ENCODE data around the gene EGF. TPM values are rescaled to one million over a fixed set of nuclear protein-coding genes. Genes with fewer than 3 reads are reported as not detected.
A peak's percentile ranks its signal among the peaks of the same experiment; 100 is the strongest.

Gene EGF
- total RNA-seq, 3 donors from 2014 or later: 1.6 to 2.6 (median 2.5) TPM

DNA sequence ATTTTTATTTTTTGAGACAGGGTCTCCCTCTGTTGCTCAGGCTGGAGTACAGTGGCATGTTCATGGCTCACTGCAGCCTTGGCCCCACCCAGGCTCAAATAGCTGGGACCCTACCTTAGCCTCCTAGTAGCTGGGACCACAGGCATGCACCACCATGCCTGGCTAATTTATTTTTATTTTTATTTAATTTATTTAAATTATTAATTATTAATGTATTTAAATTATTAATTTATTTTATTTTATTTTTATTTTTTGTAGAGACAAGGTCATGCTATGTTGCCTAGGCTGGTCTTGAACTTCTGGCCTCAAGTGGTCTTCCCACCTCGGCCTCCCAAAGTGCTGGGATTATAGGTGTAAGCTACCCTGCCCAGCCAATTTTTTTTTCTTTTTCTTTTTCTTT is 69.3 kb downstream of the EGF start:
- DNase-seq: no peak
- no peaks in the 10 kb centered on the region for H3K9me3 ChIP-seq
- no peak for ATAC-seq
- TF ChIP-seq CTCF (IDR thresholded peaks at IDR 0.05): no peak
- H3K36me3 ChIP-seq (ENCODE audit: low read depth): no peaks in the 10 kb centered on the region
- intact Hi-C loops (cut with DNase I, micrococcal nuclease): no loop called here
- H3K4me1 ChIP-seq (ENCODE audit: low read depth): no peaks in the 10 kb centered on the region
- H3K4me3 ChIP-seq: no peak overlapping the region

GRCh38 chr4:109982521-109982920 is 69.8 kb downstream of the EGF start:
- no peak for DNase-seq
- no peaks in the 10 kb centered on the region for H3K4me1 ChIP-seq (ENCODE audit: low read depth)
- H3K9me3 ChIP-seq: no peaks in the 10 kb centered on the region
- no peak for TF ChIP-seq CTCF (IDR thresholded peaks at IDR 0.05)
- no peaks in the 10 kb centered on the region for H3K36me3 ChIP-seq (ENCODE audit: low read depth)
- intact Hi-C loops (cut with DNase I, micrococcal nuclease): no loop called here
- ATAC-seq: no peak
- H3K4me3 ChIP-seq: no peak overlapping the region

DNA sequence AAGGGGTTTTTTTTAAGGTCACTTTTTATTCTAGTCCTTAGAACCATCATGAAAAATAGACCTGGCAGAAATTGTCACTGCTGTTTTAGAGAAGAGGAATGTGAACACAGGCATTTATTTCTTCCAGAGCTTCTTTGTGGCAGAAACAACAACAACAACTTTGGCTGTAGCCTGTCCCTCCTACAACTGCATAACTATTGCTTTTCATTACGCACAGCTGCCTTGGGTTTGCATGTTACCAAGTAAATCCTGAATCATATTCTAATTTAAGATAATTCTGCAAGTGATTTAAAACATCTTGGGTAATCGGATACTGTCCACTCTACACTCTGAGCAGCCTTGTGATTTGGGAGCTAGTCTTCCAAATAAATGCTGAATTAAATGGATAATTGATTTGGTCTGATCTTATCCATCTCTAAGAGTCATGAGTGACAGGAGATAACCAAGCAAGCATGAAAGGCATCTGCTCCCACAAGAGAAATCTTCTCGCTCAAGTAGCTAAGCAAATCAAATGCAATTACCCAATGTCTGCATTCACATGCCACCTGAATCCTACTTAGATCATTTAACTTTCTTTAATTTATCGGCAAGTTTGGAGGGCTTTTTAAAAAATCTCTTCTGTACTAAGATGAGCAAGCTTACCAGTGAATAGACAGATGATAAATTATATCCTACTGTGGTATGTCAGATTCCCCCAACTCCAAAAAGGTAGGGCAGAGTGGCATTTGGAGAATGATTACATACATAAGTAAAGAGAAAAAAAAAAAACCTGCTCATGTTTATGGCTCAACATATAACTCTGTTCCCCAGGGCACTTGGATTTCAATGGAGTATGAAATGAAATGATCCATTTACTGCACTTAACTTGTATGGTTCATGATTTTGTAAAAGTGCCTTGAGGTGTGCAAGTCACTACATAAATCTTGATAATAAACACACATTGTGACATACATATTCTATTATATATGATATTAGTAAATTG is 73.6 kb downstream of the EGF start:
- no peak for ATAC-seq
- Histone ChIP-seq H3K36me3 (ENCODE audit: low read depth) (no peaks in the 10 kb centered on the region), H3K4me3 (no peak overlapping the region), H3K9me3 (no peaks in the 10 kb centered on the region), H3K4me1 (ENCODE audit: low read depth) (no peaks in the 10 kb centered on the region)
- intact Hi-C loops (cut with DNase I, micrococcal nuclease): no loop called here
- DNase-seq: no peak
- TF ChIP-seq CTCF (IDR thresholded peaks at IDR 0.05): no peak

GRCh38 chr4:109989044-109989443 is 76.4 kb downstream of the EGF start:
- Histone ChIP-seq H3K4me1 (ENCODE audit: low read depth) (no peaks in the 10 kb centered on the region), H3K4me3 (no peak overlapping the region), H3K36me3 (ENCODE audit: low read depth) (no peaks in the 10 kb centered on the region), H3K9me3 (no peaks in the 10 kb centered on the region)
- ATAC-seq (peak; percentile 65), DNase-seq (no peak)
- TF ChIP-seq CTCF (IDR thresholded peaks at IDR 0.05): no peak
- intact Hi-C loops (cut with DNase I, micrococcal nuclease): no loop called here

DNA sequence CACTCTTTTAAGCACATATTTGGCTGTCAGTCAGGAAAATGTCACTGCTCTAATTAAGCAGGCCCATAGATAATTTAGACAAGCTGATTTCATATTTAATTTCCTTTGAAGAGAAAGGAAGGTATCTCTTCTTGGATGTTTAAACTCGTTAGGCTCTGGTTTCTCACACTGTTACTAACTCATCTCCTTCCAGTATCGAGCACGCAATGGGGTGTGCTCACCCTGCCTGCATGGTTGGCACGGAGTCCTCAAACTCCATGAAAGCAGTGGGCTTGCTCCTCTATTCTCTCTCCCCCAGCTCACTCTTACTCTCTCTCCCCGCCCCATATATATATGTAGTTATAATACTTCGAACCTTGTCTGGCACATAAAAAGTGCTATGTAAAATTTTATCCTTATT is 76.9 kb downstream of the EGF start:
- DNase-seq (no peak), ATAC-seq (no peak)
- H3K36me3 ChIP-seq (ENCODE audit: low read depth): no peaks in the 10 kb centered on the region
- H3K4me3 ChIP-seq: no peak overlapping the region
- H3K9me3 ChIP-seq: no peaks in the 10 kb centered on the region
- TF ChIP-seq CTCF (IDR thresholded peaks at IDR 0.05): no peak
- H3K4me1 ChIP-seq (ENCODE audit: low read depth): no peaks in the 10 kb centered on the region
- intact Hi-C loops (cut with DNase I, micrococcal nuclease): no loop called here

Data from mucosa of descending colon (tissue), 3 donors.